Dermis microvascular lymphatic vessel endothelial cell (primary cell): ENCODE measurements around the gene CLEC4A. TPM values are rescaled to one million over a fixed set of nuclear protein-coding genes. Genes with fewer than 3 reads are reported as not detected.
"Not testable (repeated sequence)": the region's sequence is repeated elsewhere in the genome, so short reads cannot be mapped to it uniquely, and the experiment has no call there.

Experiments used
- DNase-seq, 2 donors: peaks; one replicate each; pipeline versions ENCODE4 v3.0.0 to v3.0.0-alpha.2; 2010; ENCODE audit warnings: low read depth in 2 of 2
- total RNA-seq: library from RNA; depleted of rRNA; stranded (reverse); fragments of >200 nt; gene quantifications from 2 replicates; pipeline ENCODE4 v1.2.1, GENCODE V29; 2014

Gene CLEC4A
- total RNA-seq, 1 donor from 2014 or later: not detected

GRCh38 chr12:8133636-8134397 is 10.4 kb downstream of the CLEC4A start:
- DNase-seq: not testable (repeated sequence)

GRCh38 chr12:8134398-8134930 is 11.0 kb downstream of the CLEC4A start:
- not testable (repeated sequence) for DNase-seq

GRCh38 chr12:8141647-8142046 is 18.2 kb downstream of the CLEC4A start:
- DNase-seq: not testable (repeated sequence)

- no peak for DNase-seq
Measured at GRCh38 chr12:8143261-8143660, 19.8 kb downstream of the CLEC4A start.

GRCh38 chr12:8145754-8146441 is 22.5 kb downstream of the CLEC4A start:
- DNase-seq: no peak

GRCh38 chr12:8146442-8146771 is 23.0 kb downstream of the CLEC4A start:
- DNase-seq: no peak

GRCh38 chr12:8154526-8154925 is 31.1 kb downstream of the CLEC4A start:
- DNase-seq: peak in 1 of 2 donors; percentile 25

GRCh38 chr12:8156416-8156815 is 33.0 kb downstream of the CLEC4A start:
- DNase-seq: no peak

GRCh38 chr12:8156845-8157244 is 33.4 kb downstream of the CLEC4A start, which contains the start of gene ZNF705A:
TSS of gene ZNF705A (plus strand) at chr12:8157015. CDS start at chr12:8172626, 15,611 bp downstream.
- peak; percentile 86 to 93 for DNase-seq

- peak in 1 of 2 donors; percentile 12 for DNase-seq
Measured at GRCh38 chr12:8157484-8158198, 34.2 kb downstream of the CLEC4A start.

GRCh38 chr12:8172911-8173310 is 49.5 kb downstream of the CLEC4A start:
- not testable (repeated sequence) for DNase-seq

- DNase-seq: peak in 1 of 2 donors; percentile 21
Measured at GRCh38 chr12:8179989-8180585, 56.7 kb downstream of the CLEC4A start.

GRCh38 chr12:8181271-8181670 is 57.9 kb downstream of the CLEC4A start:
- DNase-seq: not testable (repeated sequence)

- not testable (repeated sequence) for DNase-seq
Measured at GRCh38 chr12:8182923-8183322, 59.5 kb downstream of the CLEC4A start.

- DNase-seq: not testable (repeated sequence)
Measured at GRCh38 chr12:8183346-8183745, 59.9 kb downstream of the CLEC4A start.

GRCh38 chr12:8184206-8184605 is 60.8 kb downstream of the CLEC4A start:
- DNase-seq: not testable (repeated sequence)

- DNase-seq: not testable (repeated sequence)
Measured at GRCh38 chr12:8188088-8188487, 64.7 kb downstream of the CLEC4A start.
